HuH-7.5 (cell line): ENCODE measurements around the gene NLGN1.
"Not testable (repeated sequence)": the region's sequence is repeated elsewhere in the genome, so short reads cannot be mapped to it uniquely, and the experiment has no call there.

ENCODE experiments used
- DNase-seq: peaks from one replicate; pipeline ENCODE4 v3.0.0; 2011; ENCODE audit warnings: low spot score

NLGN1 gene

DNA sequence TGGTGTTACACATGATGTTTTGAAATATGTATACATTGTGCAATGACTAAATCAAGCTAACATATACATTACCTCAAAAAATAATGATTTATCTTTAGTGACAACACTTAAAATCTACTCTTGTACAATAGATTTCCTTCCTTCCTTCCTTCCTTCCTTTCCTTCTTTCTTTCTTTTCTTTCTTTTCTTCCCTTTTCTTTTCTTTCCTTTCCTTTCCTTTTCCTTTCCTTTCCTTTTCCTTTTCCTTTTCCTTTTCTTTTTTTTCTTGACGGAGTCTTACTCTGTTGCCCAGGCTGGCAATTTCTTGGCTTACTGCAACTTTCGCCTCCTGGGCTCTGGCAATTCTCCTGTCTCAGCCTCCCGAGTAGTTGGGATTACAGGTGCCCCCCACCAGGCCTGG lies 170.5 kb downstream of the NLGN1 start:
- DNase-seq, result no peak

GRCh38 chr3:173568623-173569022 lies 171.1 kb downstream of the NLGN1 start:
- DNase-seq, result no peak

DNA sequence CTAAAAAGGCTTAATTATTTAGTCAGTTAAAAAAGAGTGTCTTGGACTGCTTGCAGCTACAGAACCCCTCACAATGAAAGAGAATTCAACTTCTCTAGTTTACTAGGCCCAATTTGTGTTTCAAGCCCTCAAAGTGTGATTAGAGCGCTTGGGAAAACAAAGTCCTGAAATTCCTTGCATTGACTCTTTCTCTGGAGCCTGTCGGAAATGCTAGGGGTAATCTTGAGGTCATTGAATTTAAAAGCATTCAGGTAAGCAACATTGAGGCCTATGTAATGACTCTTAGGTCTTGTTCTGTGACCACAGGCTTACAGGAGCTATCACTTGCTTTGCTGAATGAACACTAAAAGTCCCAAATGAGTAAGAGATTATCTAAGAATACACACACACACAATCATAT lies 186.0 kb downstream of the NLGN1 start:
- DNase-seq, result no peak

DNA sequence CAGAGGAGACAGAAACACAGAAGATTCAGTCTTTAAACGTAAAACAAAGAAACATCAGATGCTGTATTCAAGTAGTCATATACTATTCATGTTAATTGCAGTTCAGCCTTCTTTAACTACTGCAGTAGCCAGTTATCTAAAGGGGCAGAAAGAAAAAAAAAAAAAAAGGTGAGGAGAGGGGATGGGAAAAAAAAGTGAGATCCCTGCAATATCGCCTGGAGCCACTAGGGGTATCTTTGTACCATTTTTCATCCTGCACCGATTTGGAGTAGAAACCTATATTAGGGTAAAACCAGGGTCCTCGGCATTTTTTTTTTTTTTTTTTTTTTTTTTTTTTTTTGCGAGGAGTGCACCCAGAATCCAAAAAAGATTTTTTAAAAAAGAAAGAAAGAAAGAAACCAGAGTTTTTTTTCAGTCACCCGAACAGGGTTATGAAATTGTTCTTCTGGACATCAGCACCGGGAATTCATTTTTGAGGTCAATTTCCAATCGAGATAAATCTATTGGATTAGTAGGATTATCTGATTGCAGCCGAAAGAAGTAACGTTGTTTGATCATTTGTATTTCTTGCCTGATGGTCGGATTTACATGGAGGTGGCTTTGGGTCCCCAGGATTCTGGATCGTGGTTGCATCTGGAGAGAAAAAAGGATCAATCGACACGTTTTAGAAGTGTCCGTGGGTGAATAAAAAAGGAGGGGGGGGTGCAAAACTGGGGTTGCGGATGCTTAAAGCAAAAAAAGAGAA lies 186.7 kb downstream of the NLGN1 start:
- no peak for DNase-seq

GRCh38 chr3:173584838-173585831 lies 187.6 kb downstream of the NLGN1 start:
- no peak for DNase-seq

GRCh38 chr3:173586166-173586565 lies 188.6 kb downstream of the NLGN1 start:
- no peak for DNase-seq

- no peak for DNase-seq
Measured at GRCh38 chr3:173587055-173587454, 189.5 kb downstream of the NLGN1 start.

- no peak for DNase-seq
Measured at GRCh38 chr3:173588556-173588955, 191.0 kb downstream of the NLGN1 start.

DNA sequence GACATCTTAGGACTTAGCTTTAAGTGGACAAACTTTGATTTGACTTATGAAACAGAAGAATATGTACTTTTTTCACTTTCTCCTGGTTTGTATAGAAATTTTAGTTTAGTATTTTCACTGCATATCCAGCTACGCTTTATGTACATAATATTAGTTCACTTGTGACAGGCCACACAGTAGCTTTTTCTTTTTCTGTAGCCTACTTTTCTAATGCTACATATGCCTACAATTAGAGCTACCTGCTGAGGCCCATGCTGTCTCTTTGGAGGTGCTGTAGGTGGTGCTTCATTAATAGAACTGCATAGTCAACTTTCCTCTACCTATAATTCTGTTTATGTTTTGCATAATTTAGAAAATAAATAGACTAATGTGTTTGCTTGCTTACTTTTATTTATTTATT lies 191.6 kb downstream of the NLGN1 start:
- DNase-seq, result no peak

DNA sequence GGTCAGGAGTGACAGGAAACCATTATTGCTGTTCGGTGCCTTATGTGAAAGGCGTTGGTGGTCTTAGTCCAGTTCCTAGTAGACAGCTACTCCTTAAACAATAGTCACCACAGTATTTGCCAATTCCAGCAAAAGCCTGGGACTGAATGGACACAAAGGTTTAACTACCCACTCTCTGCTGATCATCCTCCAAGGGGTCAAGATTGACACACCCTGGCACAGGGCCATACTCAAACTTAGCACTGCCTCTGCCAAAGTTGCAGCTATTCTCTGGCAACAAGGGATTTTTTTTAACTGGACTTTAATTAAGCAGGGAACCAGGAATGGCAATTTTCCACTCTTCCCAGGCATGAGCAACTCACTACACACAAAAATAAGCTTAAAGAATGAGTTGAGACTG lies 193.9 kb downstream of the NLGN1 start:
- no peak for DNase-seq

GRCh38 chr3:173594881-173595280 lies 197.3 kb downstream of the NLGN1 start:
- not testable (repeated sequence) for DNase-seq

DNA sequence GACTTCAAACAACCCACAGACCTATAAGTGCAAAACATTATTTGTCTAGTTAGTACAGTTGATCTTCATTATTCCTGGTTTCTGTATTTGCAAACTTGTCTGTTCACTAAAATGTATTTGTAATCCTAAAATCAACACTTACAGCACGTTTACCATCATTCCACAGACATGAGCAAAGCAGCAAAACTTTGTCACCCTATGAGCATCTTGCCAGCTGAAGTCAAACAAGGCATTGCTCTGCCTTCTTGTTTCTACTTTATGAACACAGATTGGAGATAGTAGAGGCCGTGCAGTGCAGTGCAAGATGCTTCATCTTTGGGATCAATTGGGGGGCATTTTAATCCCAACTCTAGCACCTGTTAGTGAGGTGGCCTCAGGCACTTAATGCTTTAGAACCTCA lies 202.1 kb downstream of the NLGN1 start:
- DNase-seq, result no peak

DNA sequence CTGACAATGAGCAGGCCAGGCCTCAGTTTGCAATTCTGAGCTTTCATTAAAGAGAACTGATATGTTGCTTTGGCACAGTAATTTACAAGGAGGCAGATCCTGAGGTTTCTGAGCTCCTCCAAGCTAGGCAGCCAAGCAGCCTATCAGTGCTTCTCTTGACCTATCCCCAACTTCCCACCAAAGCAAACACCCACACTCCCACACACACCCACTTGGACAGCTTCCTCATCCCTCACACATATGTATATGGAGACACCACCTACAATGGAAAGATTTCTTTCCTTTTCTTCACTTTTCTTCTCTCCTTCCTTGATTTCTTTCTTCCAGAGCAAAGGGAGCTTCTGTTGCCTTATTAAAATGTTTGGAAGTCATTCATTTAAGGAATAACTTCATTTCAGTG lies 217.0 kb downstream of the NLGN1 start:
- no peak for DNase-seq

DNA sequence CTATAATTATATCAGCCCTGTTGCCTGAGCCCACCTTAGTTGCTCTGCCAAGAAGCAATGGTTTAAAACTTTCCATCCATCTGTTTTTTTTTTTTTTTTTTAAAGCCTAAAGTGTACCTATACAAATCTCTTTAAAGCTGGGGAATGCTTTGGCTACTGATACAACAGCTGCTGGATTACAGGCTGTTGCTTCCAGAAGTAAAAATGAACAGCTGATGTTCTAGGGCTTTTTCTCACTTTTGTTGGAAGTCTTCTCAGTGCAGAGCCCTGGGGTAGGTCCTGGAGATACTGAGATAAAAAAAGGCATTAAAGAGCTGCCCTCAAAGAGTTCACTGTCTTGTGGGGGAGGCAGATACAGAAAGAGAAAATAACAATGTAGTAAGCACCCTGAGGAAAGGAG lies 218.1 kb downstream of the NLGN1 start:
- no peak for DNase-seq

DNA sequence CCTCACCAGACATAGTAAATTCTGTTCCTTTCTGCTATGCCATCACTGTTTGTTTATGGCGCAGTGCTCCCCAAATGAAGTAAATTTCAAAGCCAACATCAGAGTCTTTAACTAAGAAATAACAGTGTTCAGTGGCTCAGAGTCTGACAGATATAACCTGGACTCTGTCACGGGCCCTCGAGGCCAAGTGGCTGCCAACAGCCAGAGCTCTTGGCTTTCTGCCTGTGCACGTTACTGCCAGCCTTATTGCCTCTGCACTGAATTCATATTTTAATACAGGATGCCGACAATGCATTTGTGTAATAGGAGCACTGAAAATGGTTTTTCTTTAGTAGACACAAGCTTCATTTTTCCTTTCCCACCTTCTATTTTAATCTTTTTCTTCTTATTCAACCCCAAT lies 219.9 kb downstream of the NLGN1 start:
- DNase-seq, result no peak

DNA sequence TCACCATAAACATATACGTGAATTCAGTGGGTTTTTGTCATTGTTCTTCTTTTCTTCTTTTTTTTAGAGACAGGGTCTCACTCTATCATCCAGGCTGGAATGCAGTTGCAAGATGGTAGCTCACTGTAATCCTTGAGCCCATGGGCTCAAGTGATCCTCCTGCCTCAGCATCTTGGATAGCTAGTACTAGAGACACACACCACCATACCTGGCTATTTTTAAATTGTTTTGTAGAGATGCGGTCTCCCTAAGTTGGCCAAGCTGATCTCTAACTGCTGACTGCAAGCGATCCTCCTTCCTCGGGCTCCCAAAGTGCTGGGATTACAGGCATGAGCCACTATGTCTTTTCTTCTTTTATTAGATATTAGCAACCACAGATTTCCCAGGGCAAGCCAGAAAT lies 220.6 kb downstream of the NLGN1 start:
- no peak for DNase-seq

GRCh38 chr3:173618703-173619102 lies 221.2 kb downstream of the NLGN1 start:
- DNase-seq, result no peak

DNA sequence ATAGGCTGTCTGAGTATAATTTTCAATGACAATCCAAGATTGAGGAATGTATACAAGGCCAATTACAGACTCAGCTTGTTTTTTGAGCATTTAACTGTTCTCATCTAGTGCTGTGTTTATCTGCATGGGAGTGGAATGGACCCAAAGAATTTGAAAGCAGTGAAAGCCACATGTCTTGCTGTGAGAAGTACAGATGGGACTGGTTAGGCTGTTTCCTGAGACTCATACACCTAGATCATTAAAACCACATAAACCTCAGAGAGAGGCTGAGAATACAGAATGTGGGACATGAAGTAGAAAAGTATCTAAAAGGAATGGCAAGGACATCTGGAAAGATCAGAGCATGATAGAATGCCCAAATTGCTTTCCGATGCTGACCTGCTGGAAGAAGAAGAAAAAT lies 224.6 kb downstream of the NLGN1 start:
- no peak for DNase-seq

DNA sequence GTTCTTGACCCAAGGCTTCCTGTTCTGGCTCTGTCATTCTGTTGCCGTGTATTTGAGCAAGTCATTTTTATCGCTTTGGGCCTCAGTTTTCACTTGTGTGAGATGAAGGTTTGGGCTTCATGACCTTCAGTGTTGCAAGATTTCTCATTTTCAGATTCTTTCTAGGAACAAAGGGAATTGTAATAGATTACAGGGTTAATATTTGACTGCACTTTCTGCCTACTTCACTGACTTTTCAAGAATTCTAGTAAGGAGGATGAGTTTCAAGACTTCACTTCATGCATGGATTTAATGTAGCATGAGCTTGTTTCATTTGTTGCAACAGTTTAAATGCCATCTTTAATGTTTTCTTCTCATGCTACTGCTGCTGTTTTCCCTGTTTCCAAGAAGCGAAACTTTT lies 226.5 kb downstream of the NLGN1 start:
- DNase-seq, result no peak

- no peak for DNase-seq
Measured at GRCh38 chr3:173630849-173631248, 233.3 kb downstream of the NLGN1 start.

GRCh38 chr3:173632945-173633344 lies 235.4 kb downstream of the NLGN1 start:
- DNase-seq, result no peak

DNA sequence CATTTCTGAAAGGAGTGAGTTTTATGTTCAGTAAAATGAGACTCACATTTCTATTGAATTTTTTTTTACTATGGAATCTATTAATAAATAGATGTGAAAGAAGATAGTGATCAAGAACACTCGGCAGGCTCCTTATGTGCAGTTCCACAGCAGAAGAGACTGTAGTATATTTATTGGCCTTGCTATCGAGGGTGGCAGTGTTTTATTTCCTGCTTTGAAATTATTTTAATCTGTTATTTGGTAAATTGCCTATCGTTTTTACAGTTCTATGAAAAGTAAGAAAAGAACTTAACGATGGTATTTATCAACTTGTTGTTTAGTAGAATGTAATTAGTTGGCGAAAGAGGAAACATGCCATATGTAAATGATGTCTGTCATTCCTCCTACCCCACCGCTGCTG lies 238.3 kb downstream of the NLGN1 start:
- DNase-seq, result no peak

GRCh38 chr3:173639098-173639497 lies 241.6 kb downstream of the NLGN1 start:
- no peak for DNase-seq
